ENCODE results near the gene LBR.

Gene LBR

GRCh38 chr1:225378880-225379279 lies 49.0 kb downstream of the LBR start:
- TF ChIP-seq CTCF (IDR thresholded peaks at IDR 0.05; ENCODE audit: insufficient read depth, missing control alignments) = no peak
- DNase-seq (ENCODE audit: insufficient read length, low spot score) (no peak), FAIRE-seq (no peak)

GRCh38 chr1:225374996-225375395 lies 52.8 kb downstream of the LBR start:
- FAIRE-seq = no peak
- DNase-seq (ENCODE audit: insufficient read length, low spot score) = no peak
- TF ChIP-seq CTCF (IDR thresholded peaks at IDR 0.05; ENCODE audit: insufficient read depth, missing control alignments) = no peak

- no peak for FAIRE-seq
These were observed 54.7 kb downstream of the LBR start for GRCh38 chr1:225373155-225373554.

GRCh38 chr1:225371366-225372010 lies 56.4 kb downstream of the LBR start:
- no peak for TF ChIP-seq CTCF (IDR thresholded peaks at IDR 0.05; ENCODE audit: insufficient read depth, missing control alignments)
- FAIRE-seq (no peak), DNase-seq (ENCODE audit: insufficient read length, low spot score) (no peak)

More at GRCh38 chr1:225373155-225373554, 54.7 kb downstream of the LBR start:
- TF ChIP-seq CTCF (IDR thresholded peaks at IDR 0.05; ENCODE audit: insufficient read depth, missing control alignments) = no peak
- no peak for DNase-seq (ENCODE audit: insufficient read length, low spot score)

GRCh38 chr1:225368036-225368552 lies 59.7 kb downstream of the LBR start:
- FAIRE-seq = no peak
- no peak for TF ChIP-seq CTCF (IDR thresholded peaks at IDR 0.05; ENCODE audit: insufficient read depth, missing control alignments)
- DNase-seq (ENCODE audit: insufficient read length, low spot score) = no peak

- FAIRE-seq (no peak), DNase-seq (ENCODE audit: insufficient read length, low spot score) (no peak)
- no peak for TF ChIP-seq CTCF (IDR thresholded peaks at IDR 0.05; ENCODE audit: insufficient read depth, missing control alignments)
These were observed 61.3 kb downstream of the LBR start for GRCh38 chr1:225366552-225366951.

- FAIRE-seq = no peak
- no peak for DNase-seq (ENCODE audit: insufficient read length, low spot score)
- TF ChIP-seq CTCF (IDR thresholded peaks at IDR 0.05; ENCODE audit: insufficient read depth, missing control alignments) = no peak
These were observed 61.8 kb downstream of the LBR start for GRCh38 chr1:225366018-225366417.
